NCI-H2107 (cell line): Measurements from ENCODE around the gene RAB11FIP2.

ENCODE experiments used
- DNase-seq: peaks from one replicate; lab custom pipeline; 2025; lab: John Stamatoyannopoulos, UW

RAB11FIP2 gene

GRCh38 chr10:118034791-118035261 lies 11.9 kb downstream of the RAB11FIP2 start:
- DNase-seq = no peak

GRCh38 chr10:118033905-118034304 lies 12.8 kb downstream of the RAB11FIP2 start:
- no peak for DNase-seq

DNA sequence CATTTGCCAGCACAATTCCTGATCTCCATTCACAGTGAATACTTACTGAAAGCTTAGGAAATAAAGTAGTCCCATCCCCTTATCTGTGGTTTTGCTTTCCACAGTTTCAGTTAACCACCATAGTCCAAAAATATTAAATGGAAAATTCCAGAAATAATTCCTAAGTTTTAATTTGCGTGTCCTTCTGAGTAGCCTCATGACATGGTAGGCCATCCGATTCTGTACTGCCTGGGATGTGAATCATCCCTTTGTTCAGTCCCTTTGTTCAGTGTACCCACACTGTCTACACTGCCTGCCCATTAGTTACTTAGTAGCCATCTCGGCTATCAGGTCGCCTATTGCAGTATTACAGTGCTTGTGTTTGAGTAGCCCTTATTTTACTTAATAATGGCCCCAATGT lies 14.2 kb downstream of the RAB11FIP2 start:
- DNase-seq = no peak

GRCh38 chr10:118031351-118032075 lies 15.2 kb downstream of the RAB11FIP2 start:
- DNase-seq = no peak

- DNase-seq = no peak
Measured at GRCh38 chr10:118028619-118029018, 18.1 kb downstream of the RAB11FIP2 start.

DNA sequence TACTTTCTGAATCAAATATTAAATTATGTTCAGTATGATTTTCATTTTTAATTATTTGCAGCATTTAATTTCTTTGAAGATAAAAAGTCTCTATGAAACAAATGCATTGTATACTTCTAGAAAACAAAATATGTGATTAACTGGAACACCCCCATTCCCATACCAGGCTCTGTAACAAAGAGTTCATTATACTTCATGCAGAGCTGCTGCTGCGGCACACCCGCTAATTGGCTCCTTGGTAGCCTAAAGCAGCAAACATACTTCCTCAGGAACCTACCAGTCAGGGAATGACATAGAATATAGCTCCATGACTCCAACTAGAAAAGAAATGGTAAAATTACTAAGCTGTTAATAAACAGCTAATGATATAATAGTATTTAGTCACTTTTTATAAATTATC lies 19.3 kb downstream of the RAB11FIP2 start:
- DNase-seq = no peak

- no peak for DNase-seq
Measured at GRCh38 chr10:118026936-118027335, 19.8 kb downstream of the RAB11FIP2 start.

DNA sequence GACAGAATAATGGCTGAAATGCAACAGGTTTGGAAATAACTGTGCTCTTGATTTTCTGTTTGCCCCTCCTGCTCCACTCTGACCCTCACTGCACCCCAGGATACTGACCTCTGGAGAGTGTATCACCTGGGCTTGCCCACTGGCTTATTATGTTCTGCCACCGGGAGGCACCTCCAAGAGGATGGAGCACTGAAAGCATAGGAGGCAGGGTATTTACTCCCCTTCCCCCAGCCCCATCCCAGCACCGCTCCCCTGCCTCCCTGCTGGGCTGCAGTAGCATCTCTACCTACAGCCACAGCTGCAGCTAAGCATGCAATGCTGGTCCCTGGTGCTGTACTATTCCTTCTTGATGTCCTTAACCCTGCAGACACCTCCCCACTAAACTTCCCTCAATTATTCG lies 26.4 kb downstream of the RAB11FIP2 start:
- no peak for DNase-seq

- DNase-seq = no peak
Measured at GRCh38 chr10:118017850-118018249, 28.9 kb downstream of the RAB11FIP2 start.

DNA sequence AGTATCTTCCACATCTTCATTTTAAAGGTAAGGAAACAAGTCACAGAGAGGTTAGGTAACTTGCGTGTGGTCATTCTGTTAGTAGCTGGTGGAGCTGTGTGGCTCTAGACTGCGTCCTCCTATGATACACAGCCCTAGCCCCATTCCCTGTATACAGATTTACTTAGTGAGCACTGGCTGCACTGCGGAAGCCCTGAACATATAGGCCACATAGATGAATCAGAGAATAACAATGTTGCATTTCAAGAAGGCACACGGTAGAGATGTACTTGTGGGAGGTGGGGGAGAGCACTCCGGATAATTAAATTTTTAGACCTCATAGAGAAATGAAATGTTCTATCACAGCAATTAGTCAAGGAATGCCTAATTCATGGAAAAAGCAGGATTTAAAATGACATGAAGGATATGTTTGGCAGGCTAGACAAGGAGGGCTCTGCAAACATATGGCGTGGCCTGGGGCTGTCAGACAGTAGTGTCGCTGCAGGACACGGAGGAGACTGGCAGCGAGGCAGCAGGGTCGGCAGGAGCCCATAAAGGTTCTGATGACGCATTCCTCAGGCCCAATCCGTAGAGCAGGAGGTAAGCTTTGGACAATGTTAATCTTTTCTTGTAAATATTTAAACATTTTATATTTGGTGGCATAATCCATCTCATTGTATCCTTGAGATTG lies 29.5 kb downstream of the RAB11FIP2 start:
- no peak for DNase-seq

- no peak for DNase-seq
Measured at GRCh38 chr10:118012952-118013525, 33.7 kb downstream of the RAB11FIP2 start.

- no peak for DNase-seq
Measured at GRCh38 chr10:118007773-118008172, 39.0 kb downstream of the RAB11FIP2 start.

DNA sequence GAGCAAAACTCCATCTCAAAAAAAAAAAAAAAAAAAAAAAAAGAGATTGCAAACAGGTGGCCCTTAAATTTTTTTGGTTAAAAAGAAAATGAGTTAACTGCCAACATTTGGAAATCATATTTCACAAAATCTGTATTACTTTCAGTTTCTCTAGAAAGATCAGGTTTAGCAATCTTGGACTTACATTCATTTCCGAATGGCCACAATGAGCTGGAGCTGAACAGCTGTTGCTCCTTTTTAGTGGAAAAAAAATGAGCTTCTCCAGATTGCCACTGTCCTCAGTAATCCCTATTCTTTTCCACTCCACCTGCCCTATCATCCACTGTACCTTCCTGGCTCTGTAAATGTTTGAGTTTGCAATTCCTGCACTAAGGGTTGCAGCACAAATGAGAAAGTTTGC lies 43.6 kb downstream of the RAB11FIP2 start:
- no peak for DNase-seq

GRCh38 chr10:118002581-118002980 lies 44.2 kb downstream of the RAB11FIP2 start:
- DNase-seq = no peak

GRCh38 chr10:117997673-117998072 lies 49.1 kb downstream of the RAB11FIP2 start:
- DNase-seq = no peak

- DNase-seq = no peak
Measured at GRCh38 chr10:117996709-117997108, 50.0 kb downstream of the RAB11FIP2 start.

GRCh38 chr10:117994771-117995170 lies 52.0 kb downstream of the RAB11FIP2 start:
- no peak for DNase-seq

- no peak for DNase-seq
Measured at GRCh38 chr10:117993166-117993565, 53.6 kb downstream of the RAB11FIP2 start.

DNA sequence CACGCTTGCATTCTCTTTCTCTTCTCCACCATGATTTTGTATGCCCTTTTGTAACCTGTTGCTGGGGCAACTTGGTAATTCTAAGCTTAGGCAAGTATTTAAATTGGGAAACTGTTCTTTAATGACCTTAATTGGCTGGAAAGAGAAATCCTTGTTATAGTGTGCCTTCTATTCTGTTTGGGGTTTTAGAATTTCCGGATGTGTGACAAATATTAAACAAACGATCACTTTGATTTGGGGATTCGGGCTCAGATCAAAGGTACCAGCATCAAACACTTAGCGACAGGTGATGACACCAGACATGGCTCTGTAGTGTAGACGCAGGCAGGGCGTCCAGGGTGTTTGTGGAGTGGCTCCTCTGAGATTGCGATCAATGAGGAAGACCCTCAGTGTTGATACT lies 55.0 kb downstream of the RAB11FIP2 start:
- no peak for DNase-seq

DNA sequence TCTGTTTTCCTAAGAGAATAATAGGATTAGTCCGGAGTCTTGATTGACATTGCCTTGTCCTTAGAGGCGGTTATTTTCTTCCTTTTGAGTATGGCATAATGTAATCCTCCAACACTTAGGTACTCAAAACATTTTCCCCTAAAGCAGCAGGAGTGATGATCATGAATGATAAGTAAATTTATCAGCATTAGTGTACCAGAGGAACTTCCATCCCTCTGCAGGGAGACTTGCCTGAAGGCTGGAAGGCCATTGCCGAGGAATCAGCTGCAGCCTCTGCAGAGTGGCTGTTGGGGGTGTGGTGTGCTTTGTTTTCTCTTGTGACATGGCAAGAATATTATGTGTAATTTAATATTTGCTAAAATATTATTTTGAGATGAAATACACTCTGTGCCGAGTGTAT lies 56.8 kb downstream of the RAB11FIP2 start:
- no peak for DNase-seq

GRCh38 chr10:117988814-117989213 lies 57.9 kb downstream of the RAB11FIP2 start:
- DNase-seq = no peak

DNA sequence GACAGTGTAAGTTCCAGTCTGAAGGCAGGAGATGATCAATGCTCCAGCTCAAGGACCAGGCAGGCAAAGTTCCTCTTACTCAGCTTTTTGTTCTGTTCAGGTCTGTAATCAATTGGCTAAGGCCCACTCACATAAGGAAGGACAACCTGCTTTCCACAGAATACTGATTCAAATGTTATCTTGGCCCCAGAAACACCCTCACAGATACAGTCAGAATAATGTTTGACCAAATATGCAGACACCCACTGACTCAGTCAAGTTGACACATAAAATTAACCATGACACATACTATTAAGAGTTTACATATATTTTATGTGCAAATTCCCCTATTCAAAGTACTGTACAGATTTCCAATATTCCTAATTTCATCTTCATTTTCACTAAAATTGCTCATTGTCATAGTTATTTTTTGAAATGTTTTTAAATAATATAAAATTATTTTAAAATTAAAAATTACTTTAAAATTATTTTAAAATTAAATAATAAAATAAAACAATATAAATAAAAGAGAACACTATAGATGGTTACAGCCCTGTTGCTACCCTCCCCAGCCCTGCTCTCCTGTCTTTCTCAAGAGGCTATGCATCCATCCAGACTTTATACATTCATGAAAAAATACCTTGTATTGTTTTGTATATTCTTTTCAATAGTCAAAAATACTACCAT lies 59.4 kb downstream of the RAB11FIP2 start:
- DNase-seq = no peak

- DNase-seq = no peak
Measured at GRCh38 chr10:117983961-117984360, 62.8 kb downstream of the RAB11FIP2 start.
